ENCODE results near the gene ACVR1B.

ACVR1B gene

DNA sequence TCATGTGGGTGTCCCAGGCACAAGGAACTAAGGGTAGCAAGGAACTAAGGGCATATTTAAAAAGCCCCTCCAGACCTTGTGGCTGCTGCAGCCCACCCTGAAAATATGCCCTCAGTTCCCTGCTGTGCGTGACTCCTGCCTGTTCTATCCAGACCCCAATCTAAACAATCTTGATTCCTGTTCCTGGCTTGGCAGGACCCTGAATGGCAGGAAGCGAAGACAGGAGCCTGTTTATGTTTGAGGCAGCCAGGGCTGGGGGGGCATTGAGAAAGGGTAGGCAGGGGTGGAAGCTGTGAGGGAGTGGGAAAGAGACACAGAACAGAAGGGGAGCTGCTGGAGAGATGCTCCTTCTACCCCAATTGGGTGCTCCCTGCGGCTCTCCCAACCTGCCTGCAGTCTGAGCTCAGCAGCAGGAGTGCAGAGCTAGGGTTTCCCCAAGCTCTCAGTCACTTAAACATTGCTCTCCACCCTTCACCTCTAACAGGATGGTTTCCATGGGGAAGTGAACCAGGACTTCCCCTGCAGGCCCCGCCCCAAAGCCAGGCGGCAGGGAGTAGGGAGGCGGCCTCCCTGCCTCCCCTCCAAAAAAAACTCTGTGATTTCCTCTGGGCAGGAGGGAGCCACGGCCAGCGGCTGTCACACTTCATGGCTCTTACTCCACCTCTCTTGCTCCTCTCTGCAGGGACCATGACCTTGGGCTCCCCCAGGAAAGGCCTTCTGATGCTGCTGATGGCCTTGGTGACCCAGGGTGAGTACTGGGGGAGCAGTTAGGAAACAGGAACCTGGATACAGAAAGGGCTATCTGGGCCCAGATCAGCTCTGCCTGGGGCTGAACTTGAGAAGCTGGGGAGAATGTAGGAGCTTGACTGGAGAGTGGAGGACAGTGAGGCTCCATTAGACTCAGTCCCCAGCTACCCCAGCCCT is 39.4 kb upstream of the ACVR1B start:
- TF ChIP-seq, protein P1, sequence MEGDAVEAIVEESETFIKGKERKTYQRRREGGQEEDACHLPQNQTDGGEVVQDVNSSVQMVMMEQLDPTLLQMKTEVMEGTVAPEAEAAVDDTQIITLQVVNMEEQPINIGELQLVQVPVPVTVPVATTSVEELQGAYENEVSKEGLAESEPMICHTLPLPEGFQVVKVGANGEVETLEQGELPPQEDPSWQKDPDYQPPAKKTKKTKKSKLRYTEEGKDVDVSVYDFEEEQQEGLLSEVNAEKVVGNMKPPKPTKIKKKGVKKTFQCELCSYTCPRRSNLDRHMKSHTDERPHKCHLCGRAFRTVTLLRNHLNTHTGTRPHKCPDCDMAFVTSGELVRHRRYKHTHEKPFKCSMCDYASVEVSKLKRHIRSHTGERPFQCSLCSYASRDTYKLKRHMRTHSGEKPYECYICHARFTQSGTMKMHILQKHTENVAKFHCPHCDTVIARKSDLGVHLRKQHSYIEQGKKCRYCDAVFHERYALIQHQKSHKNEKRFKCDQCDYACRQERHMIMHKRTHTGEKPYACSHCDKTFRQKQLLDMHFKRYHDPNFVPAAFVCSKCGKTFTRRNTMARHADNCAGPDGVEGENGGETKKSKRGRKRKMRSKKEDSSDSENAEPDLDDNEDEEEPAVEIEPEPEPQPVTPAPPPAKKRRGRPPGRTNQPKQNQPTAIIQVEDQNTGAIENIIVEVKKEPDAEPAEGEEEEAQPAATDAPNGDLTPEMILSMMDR (IDR thresholded peaks at IDR 0.05; ENCODE audit: low read depth, low read length), result no peak
- peak overlapping the region; percentile 37 for H3K4me3 ChIP-seq (ENCODE audit: low read depth, low read length)

DNA sequence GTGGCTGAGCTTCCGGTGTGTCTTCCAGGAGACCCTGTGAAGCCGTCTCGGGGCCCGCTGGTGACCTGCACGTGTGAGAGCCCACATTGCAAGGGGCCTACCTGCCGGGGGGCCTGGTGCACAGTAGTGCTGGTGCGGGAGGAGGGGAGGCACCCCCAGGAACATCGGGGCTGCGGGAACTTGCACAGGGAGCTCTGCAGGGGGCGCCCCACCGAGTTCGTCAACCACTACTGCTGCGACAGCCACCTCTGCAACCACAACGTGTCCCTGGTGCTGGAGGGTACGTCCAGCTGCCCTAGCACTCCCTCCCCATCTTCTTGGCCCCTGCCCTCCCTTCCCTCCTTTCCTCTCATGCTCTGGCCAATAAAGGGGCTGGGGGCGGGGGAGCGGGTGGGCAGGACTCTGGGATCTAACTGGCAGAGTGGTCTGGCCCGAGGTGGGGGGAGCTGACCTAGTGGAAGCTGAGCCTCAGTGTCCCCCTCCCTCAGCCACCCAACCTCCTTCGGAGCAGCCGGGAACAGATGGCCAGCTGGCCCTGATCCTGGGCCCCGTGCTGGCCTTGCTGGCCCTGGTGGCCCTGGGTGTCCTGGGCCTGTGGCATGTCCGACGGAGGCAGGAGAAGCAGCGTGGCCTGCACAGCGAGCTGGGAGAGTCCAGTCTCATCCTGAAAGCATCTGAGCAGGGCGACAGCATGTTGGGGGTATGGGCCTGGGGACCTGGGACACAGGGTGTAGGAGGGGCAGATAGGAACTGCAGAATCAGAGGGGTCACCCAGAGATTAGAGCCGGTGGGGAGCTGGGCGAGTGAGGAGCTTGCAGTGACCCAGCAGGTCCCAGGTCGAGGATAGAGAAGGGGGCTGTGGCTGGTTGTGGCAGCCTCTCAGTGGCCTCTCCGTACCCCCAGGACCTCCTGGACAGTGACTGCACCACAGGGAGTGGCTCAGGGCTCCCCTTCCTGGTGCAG is 38.1 kb upstream of the ACVR1B start:
- TF ChIP-seq, protein P1 (IDR thresholded peaks at IDR 0.05; ENCODE audit: low read depth, low read length), result no peak

DNA sequence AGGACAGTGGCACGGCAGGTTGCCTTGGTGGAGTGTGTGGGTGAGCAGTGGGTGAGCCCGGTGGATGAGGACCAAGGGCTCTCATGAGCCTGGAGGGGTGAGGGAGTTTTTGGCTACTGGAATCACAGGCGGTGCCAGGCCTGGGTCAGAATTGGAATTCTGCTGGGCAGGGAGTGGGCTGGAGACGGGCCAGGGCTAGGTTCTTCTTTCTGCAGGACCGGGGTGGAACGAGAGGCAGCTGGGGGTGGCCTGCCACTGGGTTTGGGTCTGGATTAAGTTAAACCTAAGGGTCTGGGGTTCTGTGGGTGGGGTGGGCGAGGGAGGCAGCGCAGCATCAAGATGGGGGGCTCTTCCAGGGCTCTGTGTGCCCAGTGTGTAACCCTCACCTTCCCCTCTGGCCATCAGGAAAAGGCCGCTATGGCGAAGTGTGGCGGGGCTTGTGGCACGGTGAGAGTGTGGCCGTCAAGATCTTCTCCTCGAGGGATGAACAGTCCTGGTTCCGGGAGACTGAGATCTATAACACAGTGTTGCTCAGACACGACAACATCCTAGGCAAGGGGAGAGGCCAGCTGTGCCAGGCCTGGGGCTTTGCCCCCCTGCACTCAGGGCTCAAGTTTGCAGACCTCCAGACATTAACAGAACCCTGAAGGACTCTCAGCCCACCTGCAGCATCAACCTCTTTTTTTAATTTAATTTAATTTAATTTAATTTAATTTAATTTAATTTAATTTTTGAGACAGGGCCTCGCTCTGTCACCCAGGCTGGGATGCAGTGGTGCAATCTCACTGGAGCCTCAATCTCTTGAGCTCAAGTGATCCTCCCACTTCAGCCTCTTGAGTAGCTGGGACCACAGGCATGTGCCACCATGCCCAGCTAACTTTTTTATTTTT is 37.2 kb upstream of the ACVR1B start:
- TF ChIP-seq, protein P1 (IDR thresholded peaks at IDR 0.05; ENCODE audit: low read depth, low read length), result no peak
- no peak overlapping the region for H3K4me3 ChIP-seq (ENCODE audit: low read depth, low read length)

More for the DNA sequence above, 38.1 kb upstream of the ACVR1B start:
- H3K4me3 ChIP-seq (ENCODE audit: low read depth, low read length), result peak overlapping the region; percentile 37

DNA sequence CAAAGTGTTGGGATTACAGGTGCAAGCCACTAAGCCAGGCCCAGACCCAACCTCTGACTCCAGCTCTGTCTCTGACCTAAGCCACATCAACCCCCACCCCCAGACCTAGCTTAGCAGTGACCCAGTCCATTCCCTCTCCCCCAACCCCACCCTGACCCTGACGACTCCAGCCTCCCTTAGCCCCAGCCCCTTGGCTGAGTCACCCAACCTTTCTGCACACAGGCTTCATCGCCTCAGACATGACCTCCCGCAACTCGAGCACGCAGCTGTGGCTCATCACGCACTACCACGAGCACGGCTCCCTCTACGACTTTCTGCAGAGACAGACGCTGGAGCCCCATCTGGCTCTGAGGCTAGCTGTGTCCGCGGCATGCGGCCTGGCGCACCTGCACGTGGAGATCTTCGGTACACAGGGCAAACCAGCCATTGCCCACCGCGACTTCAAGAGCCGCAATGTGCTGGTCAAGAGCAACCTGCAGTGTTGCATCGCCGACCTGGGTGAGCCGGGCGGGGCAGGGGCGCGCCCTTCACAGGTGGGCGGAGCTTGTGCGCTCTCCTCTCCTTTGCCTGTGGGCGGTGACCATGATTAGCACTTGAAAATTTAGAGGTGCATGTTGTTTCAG is 36.4 kb upstream of the ACVR1B start:
- TF ChIP-seq, protein P1 (IDR thresholded peaks at IDR 0.05; ENCODE audit: low read depth, low read length), result no peak
- no peak overlapping the region for H3K4me3 ChIP-seq (ENCODE audit: low read depth, low read length)

DNA sequence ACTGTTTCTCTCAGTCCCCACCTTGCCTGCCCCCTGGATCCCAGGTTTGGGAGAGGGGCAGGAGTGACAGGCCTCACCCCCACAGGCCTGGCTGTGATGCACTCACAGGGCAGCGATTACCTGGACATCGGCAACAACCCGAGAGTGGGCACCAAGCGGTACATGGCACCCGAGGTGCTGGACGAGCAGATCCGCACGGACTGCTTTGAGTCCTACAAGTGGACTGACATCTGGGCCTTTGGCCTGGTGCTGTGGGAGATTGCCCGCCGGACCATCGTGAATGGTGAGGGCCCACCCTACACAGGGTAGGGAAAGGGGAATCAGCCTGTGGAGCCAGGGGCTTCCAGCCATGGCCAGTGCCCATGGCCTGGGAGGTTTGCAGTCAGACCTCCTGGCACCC is 35.5 kb upstream of the ACVR1B start:
- TF ChIP-seq, protein P1 (IDR thresholded peaks at IDR 0.05; ENCODE audit: low read depth, low read length), result no peak
- no peak overlapping the region for H3K4me3 ChIP-seq (ENCODE audit: low read depth, low read length)

DNA sequence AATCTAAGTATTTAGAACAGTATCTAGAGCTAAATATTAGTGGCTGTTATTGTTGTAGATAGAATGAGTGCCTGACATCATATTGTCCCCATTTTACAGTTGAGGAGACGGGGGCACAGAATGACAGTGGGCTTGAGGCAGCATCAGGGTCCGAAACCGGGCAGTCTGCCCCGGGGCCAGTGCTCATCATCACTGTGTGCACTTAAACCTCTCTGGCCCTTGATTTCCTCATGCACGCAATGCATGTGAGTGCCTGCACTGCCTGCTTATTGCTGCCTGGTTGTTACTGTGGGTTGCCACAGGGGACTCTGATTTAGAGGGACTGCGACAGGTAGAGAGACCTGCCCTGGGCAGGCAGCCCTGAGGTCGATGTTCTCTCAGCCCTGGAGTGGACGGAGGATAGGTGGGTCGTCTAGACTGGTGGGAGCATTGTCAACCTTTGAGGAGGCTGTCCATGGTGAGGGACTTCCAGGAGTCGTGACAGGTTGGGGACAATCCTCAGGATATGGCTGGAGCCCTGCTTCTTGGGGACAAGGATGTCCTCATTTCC is 34.4 kb upstream of the ACVR1B start:
- TF ChIP-seq, protein P1 (IDR thresholded peaks at IDR 0.05; ENCODE audit: low read depth, low read length), result no peak

More for the DNA sequence above, 34.4 kb upstream of the ACVR1B start:
- H3K4me3 ChIP-seq (ENCODE audit: low read depth, low read length), result no peak overlapping the region
